Measurements from ENCODE around the gene CRLF3.

DNA sequence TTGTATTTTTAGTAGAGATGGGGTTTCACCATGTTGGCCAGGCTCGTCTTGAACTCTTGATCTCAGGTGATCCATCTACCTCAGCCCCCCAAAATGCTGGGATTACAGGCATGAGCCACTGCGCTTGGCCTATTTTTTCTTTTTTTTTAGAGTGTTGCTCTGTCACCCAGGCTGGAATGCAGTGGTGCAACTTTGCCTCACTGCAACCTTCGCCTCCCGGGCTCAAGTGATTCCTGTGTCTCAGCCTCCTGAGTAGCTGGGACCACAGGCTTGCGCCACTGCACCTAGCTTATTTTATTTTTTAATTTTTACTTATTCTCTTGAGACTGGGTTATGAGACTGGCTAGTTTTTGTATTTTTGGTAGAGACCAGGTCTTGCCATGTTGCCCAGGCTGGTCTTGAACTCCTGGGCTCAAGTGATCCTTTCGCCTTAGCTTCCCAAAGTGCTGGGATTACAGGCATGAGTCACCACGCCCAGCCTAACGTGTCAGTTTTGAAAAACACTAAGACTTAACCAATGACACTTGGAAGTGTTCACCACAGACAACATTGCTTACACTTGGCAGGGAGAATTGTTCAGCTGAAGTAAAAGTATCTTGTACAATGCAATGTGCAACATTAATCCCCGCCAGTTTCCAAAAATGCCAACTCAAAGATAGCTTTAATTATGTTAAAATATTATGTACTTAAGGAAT is 34.2 kb upstream of the CRLF3 start:
- TF ChIP-seq POLR2AphosphoS5 (IDR thresholded peaks at IDR 0.05) (no peak), POLR2A (IDR thresholded peaks at IDR 0.05) (no peak), EP300 (IDR thresholded peaks at IDR 0.05) (no peak)
- TF ChIP-seq, protein P1, sequence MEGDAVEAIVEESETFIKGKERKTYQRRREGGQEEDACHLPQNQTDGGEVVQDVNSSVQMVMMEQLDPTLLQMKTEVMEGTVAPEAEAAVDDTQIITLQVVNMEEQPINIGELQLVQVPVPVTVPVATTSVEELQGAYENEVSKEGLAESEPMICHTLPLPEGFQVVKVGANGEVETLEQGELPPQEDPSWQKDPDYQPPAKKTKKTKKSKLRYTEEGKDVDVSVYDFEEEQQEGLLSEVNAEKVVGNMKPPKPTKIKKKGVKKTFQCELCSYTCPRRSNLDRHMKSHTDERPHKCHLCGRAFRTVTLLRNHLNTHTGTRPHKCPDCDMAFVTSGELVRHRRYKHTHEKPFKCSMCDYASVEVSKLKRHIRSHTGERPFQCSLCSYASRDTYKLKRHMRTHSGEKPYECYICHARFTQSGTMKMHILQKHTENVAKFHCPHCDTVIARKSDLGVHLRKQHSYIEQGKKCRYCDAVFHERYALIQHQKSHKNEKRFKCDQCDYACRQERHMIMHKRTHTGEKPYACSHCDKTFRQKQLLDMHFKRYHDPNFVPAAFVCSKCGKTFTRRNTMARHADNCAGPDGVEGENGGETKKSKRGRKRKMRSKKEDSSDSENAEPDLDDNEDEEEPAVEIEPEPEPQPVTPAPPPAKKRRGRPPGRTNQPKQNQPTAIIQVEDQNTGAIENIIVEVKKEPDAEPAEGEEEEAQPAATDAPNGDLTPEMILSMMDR (IDR thresholded peaks at IDR 0.05) = no peak
